GM20431 (cell line): ENCODE results near the gene IFNA13.
"Not testable (repeated sequence)": the region's sequence is repeated elsewhere in the genome, so short reads cannot be mapped to it uniquely, and the experiment has no call there.

ENCODE experiments used
- in situ Hi-C: fragments of 300-500 bp; cut with MseI, MboI; formaldehyde crosslinking; loops from one replicate; pipeline ENCODE4 v1.15.0; 2020; ENCODE audit warnings: low sequenced_read_pairs; ENCODE audit not compliant: unreplicated experiment

IFNA13 gene

GRCh38 chr9:21367957-21368356, at the start of gene IFNA13:
Gene IFNA13 (minus strand): TSS chr9:21368057. CDS start chr9:21368010, 47 bp downstream.
- in situ Hi-C loops, result no loop called here

- in situ Hi-C loops, result no loop called here
Observed at GRCh38 chr9:21415493-21416267, 47.8 kb upstream of the IFNA13 start.

GRCh38 chr9:21414220-21414940, 46.5 kb upstream of the IFNA13 start:
- in situ Hi-C loops, result no loop called here

- in situ Hi-C loops, result no loop called here
Observed at GRCh38 chr9:21413624-21414023, 45.8 kb upstream of the IFNA13 start.

GRCh38 chr9:21413151-21413550, 45.3 kb upstream of the IFNA13 start:
- in situ Hi-C loops, result no loop called here

- in situ Hi-C loops, result no loop called here
Observed at GRCh38 chr9:21412107-21412506, 44.2 kb upstream of the IFNA13 start.

GRCh38 chr9:21408817-21409216, 41.0 kb upstream of the IFNA13 start, which contains the start of gene IFNA8:
Gene IFNA8 (plus strand): TSS chr9:21409117. CDS start chr9:21409177, 60 bp downstream.
- in situ Hi-C loops, result no loop called here

- in situ Hi-C loops, result no loop called here
Observed at GRCh38 chr9:21404146-21404545, 36.3 kb upstream of the IFNA13 start.

- in situ Hi-C loops, result no loop called here
Observed at GRCh38 chr9:21402386-21403251, 34.8 kb upstream of the IFNA13 start.

GRCh38 chr9:21399956-21400355, 32.1 kb upstream of the IFNA13 start:
- in situ Hi-C loops, result no loop called here

- in situ Hi-C loops, result no loop called here
Observed at GRCh38 chr9:21398955-21399489, 31.2 kb upstream of the IFNA13 start.

GRCh38 chr9:21395778-21396717, 28.2 kb upstream of the IFNA13 start:
- in situ Hi-C loops, result no loop called here

- in situ Hi-C loops, result no loop called here
Observed at GRCh38 chr9:21392270-21392669, 24.4 kb upstream of the IFNA13 start.

- in situ Hi-C loops, result no loop called here
Observed at GRCh38 chr9:21385131-21385670, 17.3 kb upstream of the IFNA13 start, which contains the start of gene IFNA2. Gene IFNA2 (minus strand): TSS chr9:21385398. CDS start chr9:21385329, 69 bp downstream.

GRCh38 chr9:21383627-21384026, 15.8 kb upstream of the IFNA13 start:
- in situ Hi-C loops, result no loop called here

- in situ Hi-C loops, result no loop called here
Observed at GRCh38 chr9:21381448-21382339, 13.8 kb upstream of the IFNA13 start.

GRCh38 chr9:21371467-21371866, 3.6 kb upstream of the IFNA13 start:
- in situ Hi-C loops, result not testable (repeated sequence)

- in situ Hi-C loops, result not testable (repeated sequence)
Observed at GRCh38 chr9:21367169-21367568, 688 bp downstream of the IFNA13 start.
